Measurements from ENCODE around the gene SLC7A7. TPM values are rescaled to one million over a fixed set of nuclear protein-coding genes. Genes with fewer than 3 reads are reported as not detected.
A peak's percentile ranks its signal among the peaks of the same experiment; 100 is the strongest.

Gene SLC7A7
- total RNA-seq, 1 experiment from 2014 or later, result 3.1 TPM

GRCh38 chr14:22836301-22837113 is 21.3 kb upstream of the SLC7A7 start, which contains the start of gene MMP14:
TSS of gene MMP14 (plus strand) at chr14:22836585. CDS start at chr14:22836818, 233 bp downstream.
- Histone ChIP-seq H4K20me1 (ENCODE audit: control insufficient read depth, insufficient read depth, insufficient read length) (no peaks in the 10 kb centered on the region), H4K91ac (ENCODE audit: insufficient read length, low read depth, low read length) (no peak within 1 kb of the TSS), H3T11ph (ENCODE audit: low read length) (no peak within 1 kb of the TSS), H3K23me2 (ENCODE audit: insufficient read length, low read depth, low read length, poor library complexity, severe bottlenecking) (peaks cover 14% of the 10 kb centered on the region), H3K14ac (ENCODE audit: insufficient read depth, low read length) (peak within 1 kb of the TSS; percentile 95), H2BK15ac (ENCODE audit: low read depth, low read length) (no peak within 1 kb of the TSS), H2BK120ac (ENCODE audit: low read depth, low read length, poor library complexity, severe bottlenecking) (no peak within 1 kb of the TSS), H3K79me2 (ENCODE audit: insufficient read depth, low read length) (no peaks in the 10 kb centered on the region; the same call in 1 of the 2 replicates), H2BK20ac (ENCODE audit: low read depth, low read length, poor library complexity, severe bottlenecking) (no peak within 1 kb of the TSS), H3K56ac (ENCODE audit: insufficient read length, low read depth, low read length) (no peak within 1 kb of the TSS), H3K4ac (ENCODE audit: low read depth, low read length) (peak within 1 kb of the TSS; percentile 4; the same call in 1 of the 2 replicates), H3K27ac (ENCODE audit: insufficient read length, low read depth, low read length) (peak within 1 kb of the TSS; percentile 15), H3K23ac (ENCODE audit: insufficient read length, low read depth, low read length) (no peak within 1 kb of the TSS), H3K9me3 (ENCODE audit: control insufficient read depth, low read depth, low read length) (no peaks in the 10 kb centered on the region), H3K27me3 (ENCODE audit: insufficient read depth, low read length) (no peaks in the 10 kb centered on the region), H2BK12ac (ENCODE audit: insufficient read length, low read depth, low read length) (no peak within 1 kb of the TSS), H4K5ac (ENCODE audit: insufficient read length, low read depth, low read length) (no peak within 1 kb of the TSS), H2AK5ac (ENCODE audit: insufficient read length, low read length) (no peak within 1 kb of the TSS), H4K8ac (replicated peaks; ENCODE audit: insufficient read length, low read depth, low read length) (no peak within 1 kb of the TSS), H3K4me2 (ENCODE audit: insufficient read depth, insufficient read length, low read length) (peak within 1 kb of the TSS; percentile 81), H2AFZ (ENCODE audit: low read length) (no peak within 1 kb of the TSS), H3K18ac (ENCODE audit: insufficient read length, low read depth, low read length) (peak within 1 kb of the TSS; percentile 94), H3K9ac (ENCODE audit: extremely low read depth, insufficient read length, low read length) (peak within 1 kb of the TSS; percentile 87), H3K4me1 (ENCODE audit: insufficient read depth, low read length) (peaks cover 9% of the 10 kb centered on the region; the same call in 1 of the 2 replicates), H2BK5ac (ENCODE audit: insufficient read length, low read length) (no peak within 1 kb of the TSS), H3K79me1 (ENCODE audit: insufficient read depth, low read depth, low read length, poor library complexity, severe bottlenecking) (no peaks in the 10 kb centered on the region)
- peak within 1 kb of the TSS; percentile 95 to 99 for H3K4me3 Mint-ChIP-seq
- H3K27me3 Mint-ChIP-seq (ENCODE audit: low read depth), result no peaks in the 10 kb centered on the region
- H3K4me1 Mint-ChIP-seq, result peaks cover 28 to 32% of the 10 kb centered on the region in 2 experiments
- H3K9me3 Mint-ChIP-seq, result no peaks in the 10 kb centered on the region
- TF ChIP-seq, protein P1, sequence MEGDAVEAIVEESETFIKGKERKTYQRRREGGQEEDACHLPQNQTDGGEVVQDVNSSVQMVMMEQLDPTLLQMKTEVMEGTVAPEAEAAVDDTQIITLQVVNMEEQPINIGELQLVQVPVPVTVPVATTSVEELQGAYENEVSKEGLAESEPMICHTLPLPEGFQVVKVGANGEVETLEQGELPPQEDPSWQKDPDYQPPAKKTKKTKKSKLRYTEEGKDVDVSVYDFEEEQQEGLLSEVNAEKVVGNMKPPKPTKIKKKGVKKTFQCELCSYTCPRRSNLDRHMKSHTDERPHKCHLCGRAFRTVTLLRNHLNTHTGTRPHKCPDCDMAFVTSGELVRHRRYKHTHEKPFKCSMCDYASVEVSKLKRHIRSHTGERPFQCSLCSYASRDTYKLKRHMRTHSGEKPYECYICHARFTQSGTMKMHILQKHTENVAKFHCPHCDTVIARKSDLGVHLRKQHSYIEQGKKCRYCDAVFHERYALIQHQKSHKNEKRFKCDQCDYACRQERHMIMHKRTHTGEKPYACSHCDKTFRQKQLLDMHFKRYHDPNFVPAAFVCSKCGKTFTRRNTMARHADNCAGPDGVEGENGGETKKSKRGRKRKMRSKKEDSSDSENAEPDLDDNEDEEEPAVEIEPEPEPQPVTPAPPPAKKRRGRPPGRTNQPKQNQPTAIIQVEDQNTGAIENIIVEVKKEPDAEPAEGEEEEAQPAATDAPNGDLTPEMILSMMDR (conservative IDR thresholded peaks at IDR 0.05), result peak; percentile 41; the same call in 2 of the 3 replicates
- peaks cover 15 to 38% (median 27%) of the 10 kb centered on the region in 3 experiments; a peak in 6 of 7 replicates for H3K36me3 Mint-ChIP-seq (ENCODE audit: insufficient read depth in 1 of 3, low read depth in 3 of 3)
- peak within 1 kb of the TSS; percentile 88 to 99 (median 94) for H3K27ac Mint-ChIP-seq
- no CpG with 5 or more reads among the region's 46 CpGs for WGBS (ENCODE audit: extremely low coverage, insufficient read length, low lambda C conversion rate)
- DNase-seq, result peak; percentile 59

All from H9 (cell line).